K562 (cell line): ENCODE results near the gene GLI1. TPM values are rescaled to one million over a fixed set of nuclear protein-coding genes. Genes with fewer than 3 reads are reported as not detected.

Experiments
- ATF2 ChIP-seq: sonication (generic); formaldehyde crosslinking; IDR thresholded peaks from 2 replicates; pipeline ENCODE4 v1.8.1; 2022; ENCODE audit warnings: missing genetic modification reagents
- E2F5 ChIP-seq: sonication (generic); formaldehyde crosslinking; IDR thresholded peaks from 2 replicates; pipeline ENCODE4 v1.8.0; 2022; ENCODE audit warnings: mild to moderate bottlenecking, missing genetic modification reagents
- FOXP1 ChIP-seq: sonication (generic); formaldehyde crosslinking; IDR thresholded peaks from 2 replicates; pipeline ENCODE4 v1.8.0; 2022; ENCODE audit warnings: mild to moderate bottlenecking, missing genetic modification reagents
- GATA2 ChIP-seq: sonication (generic); formaldehyde crosslinking; IDR thresholded peaks from 2 replicates; pipeline ENCODE4 v1.4.0; 2020; ENCODE audit warnings: mild to moderate bottlenecking, missing genetic modification reagents
- HEY1 ChIP-seq: fragments of 250-450 bp; sonication (Bioruptor Pico); IDR thresholded peaks from 2 replicates; pipeline ENCODE4 v1.5.0; 2020; ENCODE audit warnings: mild to moderate bottlenecking, moderate library complexity, borderline replicate concordance
- HIVEP1 ChIP-seq: fragments of 250-450 bp; sonication (Bioruptor Pico); IDR thresholded peaks from 2 replicates; pipeline ENCODE4 v1.4.0; 2020; ENCODE audit warnings: mild to moderate bottlenecking
- MYNN ChIP-seq, 2 experiments: sonication (generic); formaldehyde crosslinking in 1 of 2; IDR thresholded peaks; 2 replicates each; pipeline versions ENCODE4 v1.5.0 to v1.6.1; 2016 to 2020; ENCODE audit warnings: antibody characterized with exemption in 1 of 2, missing genetic modification reagents in 1 of 2
- NBN ChIP-seq: fragments of 450-650 bp; IDR thresholded peaks from 2 replicates; pipeline ENCODE4 v1.6.1; 2016; ENCODE audit warnings: low read depth, mild to moderate bottlenecking
- NFXL1 ChIP-seq: fragments of 450-650 bp; formaldehyde crosslinking; IDR thresholded peaks from 2 replicates; pipeline ENCODE4 v1.4.0; 2021; ENCODE audit warnings: mild to moderate bottlenecking
- PHF21A ChIP-seq: fragments of 450-650 bp; IDR thresholded peaks from 2 replicates; pipeline ENCODE4 v1.6.1; 2017; ENCODE audit warnings: low read depth, borderline replicate concordance
- RBBP5 ChIP-seq: fragments of 200-600 bp; sonication (generic); IDR thresholded peaks from 2 replicates; pipeline ENCODE4 v1.6.1; 2012; ENCODE audit warnings: borderline replicate concordance, mild to moderate bottlenecking, low read length, control low read depth, inconsistent platforms; ENCODE audit not compliant: insufficient read depth, poor library complexity, severe bottlenecking
- RBM14 ChIP-seq: fragments of 200-400 bp; formaldehyde crosslinking; IDR thresholded peaks from 2 replicates; pipeline ENCODE4 v1.6.1; 2018; ENCODE audit warnings: low read depth, mild to moderate bottlenecking, low read length, moderate library complexity, borderline replicate concordance; ENCODE audit not compliant: insufficient read depth
- RFX5 ChIP-seq: IDR thresholded peaks from 2 replicates; pipeline ENCODE4 v1.6.1; 2011; ENCODE audit warnings: low read depth, mild to moderate bottlenecking, improper control_type of control experiment, low read length
- ZBTB12 ChIP-seq: fragments of 250-450 bp; sonication (Bioruptor Pico); IDR thresholded peaks from 2 replicates; pipeline ENCODE4 v1.4.0; 2020
- ZFP1 ChIP-seq: fragments of 450-650 bp; formaldehyde crosslinking; IDR thresholded peaks from 2 replicates; pipeline ENCODE4 v1.4.0; 2020; ENCODE audit warnings: mild to moderate bottlenecking, mixed read lengths
- ZNF551 ChIP-seq: fragments of 250-450 bp; sonication (Bioruptor Pico); IDR thresholded peaks from 2 replicates; pipeline ENCODE4 v1.5.0; 2021; ENCODE audit warnings: mild to moderate bottlenecking, moderate library complexity
- ZNF764 ChIP-seq: fragments of 250-450 bp; sonication (Bioruptor Pico); IDR thresholded peaks from 2 replicates; pipeline ENCODE4 v1.4.0; 2020; ENCODE audit warnings: low read depth, mild to moderate bottlenecking, moderate library complexity
- polyA plus RNA-seq, 8 experiments: library from polyadenylated mRNA; depleted of rRNA in 4 of 8; stranded (reverse) in 5 of 8; unstranded in 3 of 8; fragments of >200 nt; fragmentation: Nextera tagmentation in 2 of 8; fragmentation: Illumina TruSeq in 1 of 8; extraction: Ambion mirVana in 2 of 8; extraction: Trizol in 1 of 8; gene quantifications; 2 replicates each; pipeline versions ENCODE4 v1.2.1 to v1.2.3, GENCODE V29; 2011 to 2014; ENCODE audit warnings: inconsistent platforms in 1 of 8, missing spikeins in 1 of 8
- total RNA-seq, 7 experiments: library from RNA; depleted of rRNA in 6 of 7; stranded (reverse); fragments of >200 nt in 6 of 7; fragmentation: Illumina TruSeq in 2 of 7; extraction: Trizol in 2 of 7; gene quantifications; 2 replicates each; pipeline versions ENCODE4 v1.2.1 to v1.2.3, GENCODE V29; 2011 to 2021; ENCODE audit warnings: low replicate concordance in 1 of 7
- TF ChIP-seq, protein P1 (sequence below), 2 experiments: fragments of 450-650 bp in 1 of 2; IDR thresholded peaks; 2 replicates each; pipeline ENCODE4 v1.6.1; 2011 to 2017; ENCODE audit warnings: low read depth in 2 of 2, antibody characterized with exemption in 1 of 2, borderline replicate concordance in 1 of 2, low read length in 1 of 2, mild to moderate bottlenecking in 1 of 2, mixed read lengths in 1 of 2; ENCODE audit not compliant: control insufficient read depth in 1 of 2
- TF ChIP-seq, protein P2 (sequence below): fragments of 250-450 bp; sonication (Bioruptor Pico); IDR thresholded peaks from 2 replicates; pipeline ENCODE4 v1.8.0; 2021; ENCODE audit warnings: mild to moderate bottlenecking, moderate library complexity

GLI1 gene
- total and polyA plus RNA-seq, 9 of the 15 experiments (the other 6 are each of a cell fraction or from before 2014, with no cell fraction given), result 0.24 to 3.7 (median 0.61) TPM

- no peak for TF ChIP-seq ZNF764 (CRISPR knock-in tag)
- peak; percentile 76 for TF ChIP-seq ZBTB12 (CRISPR knock-in tag)
- no peak for TF ChIP-seq PHF21A
- TF ChIP-seq, protein P1, sequence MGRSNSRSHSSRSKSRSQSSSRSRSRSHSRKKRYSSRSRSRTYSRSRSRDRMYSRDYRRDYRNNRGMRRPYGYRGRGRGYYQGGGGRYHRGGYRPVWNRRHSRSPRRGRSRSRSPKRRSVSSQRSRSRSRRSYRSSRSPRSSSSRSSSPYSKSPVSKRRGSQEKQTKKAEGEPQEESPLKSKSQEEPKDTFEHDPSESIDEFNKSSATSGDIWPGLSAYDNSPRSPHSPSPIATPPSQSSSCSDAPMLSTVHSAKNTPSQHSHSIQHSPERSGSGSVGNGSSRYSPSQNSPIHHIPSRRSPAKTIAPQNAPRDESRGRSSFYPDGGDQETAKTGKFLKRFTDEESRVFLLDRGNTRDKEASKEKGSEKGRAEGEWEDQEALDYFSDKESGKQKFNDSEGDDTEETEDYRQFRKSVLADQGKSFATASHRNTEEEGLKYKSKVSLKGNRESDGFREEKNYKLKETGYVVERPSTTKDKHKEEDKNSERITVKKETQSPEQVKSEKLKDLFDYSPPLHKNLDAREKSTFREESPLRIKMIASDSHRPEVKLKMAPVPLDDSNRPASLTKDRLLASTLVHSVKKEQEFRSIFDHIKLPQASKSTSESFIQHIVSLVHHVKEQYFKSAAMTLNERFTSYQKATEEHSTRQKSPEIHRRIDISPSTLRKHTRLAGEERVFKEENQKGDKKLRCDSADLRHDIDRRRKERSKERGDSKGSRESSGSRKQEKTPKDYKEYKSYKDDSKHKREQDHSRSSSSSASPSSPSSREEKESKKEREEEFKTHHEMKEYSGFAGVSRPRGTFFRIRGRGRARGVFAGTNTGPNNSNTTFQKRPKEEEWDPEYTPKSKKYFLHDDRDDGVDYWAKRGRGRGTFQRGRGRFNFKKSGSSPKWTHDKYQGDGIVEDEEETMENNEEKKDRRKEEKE (IDR thresholded peaks at IDR 0.05; ENCODE audit: borderline replicate concordance in 1 of 2, control insufficient read depth in 1 of 2, low read depth in 2 of 2, low read length in 1 of 2), result no peak
- TF ChIP-seq RFX5, result no peak
- TF ChIP-seq RBBP5, result no peak
- no peak for TF ChIP-seq GATA2 (CRISPR knock-in tag)
- TF ChIP-seq NFXL1 (CRISPR knock-in tag), result no peak
- TF ChIP-seq ATF2 (CRISPR knock-in tag), result no peak
- TF ChIP-seq HIVEP1 (CRISPR knock-in tag), result no peak
- no peak for TF ChIP-seq ZNF551 (CRISPR knock-in tag)
- no peak for TF ChIP-seq E2F5 (CRISPR knock-in tag)
- TF ChIP-seq, protein P2, sequence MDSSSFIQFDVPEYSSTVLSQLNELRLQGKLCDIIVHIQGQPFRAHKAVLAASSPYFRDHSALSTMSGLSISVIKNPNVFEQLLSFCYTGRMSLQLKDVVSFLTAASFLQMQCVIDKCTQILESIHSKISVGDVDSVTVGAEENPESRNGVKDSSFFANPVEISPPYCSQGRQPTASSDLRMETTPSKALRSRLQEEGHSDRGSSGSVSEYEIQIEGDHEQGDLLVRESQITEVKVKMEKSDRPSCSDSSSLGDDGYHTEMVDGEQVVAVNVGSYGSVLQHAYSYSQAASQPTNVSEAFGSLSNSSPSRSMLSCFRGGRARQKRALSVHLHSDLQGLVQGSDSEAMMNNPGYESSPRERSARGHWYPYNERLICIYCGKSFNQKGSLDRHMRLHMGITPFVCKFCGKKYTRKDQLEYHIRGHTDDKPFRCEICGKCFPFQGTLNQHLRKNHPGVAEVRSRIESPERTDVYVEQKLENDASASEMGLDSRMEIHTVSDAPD, result no peak
- TF ChIP-seq FOXP1 (CRISPR knock-in tag), result peak; percentile 64
- peak; percentile 46; the same call in 1 of the 2 replicates for TF ChIP-seq NBN
- no peak for TF ChIP-seq ZFP1 (CRISPR knock-in tag)
- no peak for TF ChIP-seq RBM14
- peak; percentile 84; the same call in 1 of the 2 replicates for TF ChIP-seq MYNN (IDR thresholded peaks at IDR 0.05)
- TF ChIP-seq MYNN (CRISPR knock-in tag; IDR thresholded peaks at IDR 0.05), result no peak
- no peak for TF ChIP-seq HEY1
These were observed 383 bp upstream of the GLI1 start (continued) for GRCh38 chr12:57459055-57459749.
